ELF-1 (cell line): ENCODE data around the gene USB1.

ENCODE experiments used
- DNase-seq: peaks from one replicate; pipeline ENCODE4 v3.0.0-alpha.2; 2016; ENCODE audit warnings: low read depth, low spot score

USB1 gene

DNA sequence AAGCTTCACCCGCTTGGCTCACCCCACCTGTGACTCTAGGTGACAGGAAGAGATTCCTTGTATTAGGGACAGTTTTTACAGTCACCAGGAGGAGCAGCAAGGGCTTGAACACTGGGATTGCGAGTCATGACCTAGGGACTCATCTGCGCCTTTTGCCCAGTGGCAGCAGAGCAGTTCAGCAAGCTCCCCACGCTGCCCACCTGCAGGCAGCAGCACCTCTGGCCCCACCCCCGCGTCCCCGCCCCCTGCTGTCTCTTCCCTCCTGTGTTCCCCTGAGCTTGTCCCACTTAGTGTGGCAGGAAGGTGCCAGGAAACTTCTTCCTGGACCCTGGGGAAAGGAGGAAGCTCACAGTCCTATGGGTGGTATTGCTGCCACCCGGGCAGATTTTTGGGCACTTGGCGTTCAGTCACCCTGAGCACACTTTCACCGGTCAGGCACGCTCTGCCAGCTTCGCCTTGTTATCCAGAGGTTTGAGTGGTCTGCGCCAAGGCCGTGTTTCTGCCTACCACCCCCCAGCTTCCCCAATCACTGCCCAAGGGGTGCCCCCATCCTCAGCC is 33.0 kb downstream of the USB1 start:
- DNase-seq: no peak

DNA sequence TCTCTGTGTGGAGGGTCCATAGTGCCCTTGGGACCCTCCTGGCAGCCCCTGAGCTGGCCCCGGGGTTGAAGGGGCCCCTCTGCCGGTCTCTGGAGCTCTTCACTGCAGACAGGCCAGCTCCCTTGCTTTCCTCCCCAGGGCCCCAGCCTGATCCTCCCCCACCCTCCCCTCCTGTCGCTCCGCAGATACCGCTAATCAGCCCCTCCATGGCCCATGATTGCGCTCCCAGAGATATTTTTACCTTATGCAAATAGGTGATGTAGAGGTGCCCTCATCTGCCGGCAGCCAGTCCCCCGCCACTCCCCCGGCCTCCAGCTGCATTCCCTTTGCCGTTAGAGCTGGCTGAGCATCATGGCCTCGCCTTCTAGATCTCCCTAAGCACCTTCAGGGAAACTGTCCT is 33.6 kb downstream of the USB1 start:
- DNase-seq: no peak

DNA sequence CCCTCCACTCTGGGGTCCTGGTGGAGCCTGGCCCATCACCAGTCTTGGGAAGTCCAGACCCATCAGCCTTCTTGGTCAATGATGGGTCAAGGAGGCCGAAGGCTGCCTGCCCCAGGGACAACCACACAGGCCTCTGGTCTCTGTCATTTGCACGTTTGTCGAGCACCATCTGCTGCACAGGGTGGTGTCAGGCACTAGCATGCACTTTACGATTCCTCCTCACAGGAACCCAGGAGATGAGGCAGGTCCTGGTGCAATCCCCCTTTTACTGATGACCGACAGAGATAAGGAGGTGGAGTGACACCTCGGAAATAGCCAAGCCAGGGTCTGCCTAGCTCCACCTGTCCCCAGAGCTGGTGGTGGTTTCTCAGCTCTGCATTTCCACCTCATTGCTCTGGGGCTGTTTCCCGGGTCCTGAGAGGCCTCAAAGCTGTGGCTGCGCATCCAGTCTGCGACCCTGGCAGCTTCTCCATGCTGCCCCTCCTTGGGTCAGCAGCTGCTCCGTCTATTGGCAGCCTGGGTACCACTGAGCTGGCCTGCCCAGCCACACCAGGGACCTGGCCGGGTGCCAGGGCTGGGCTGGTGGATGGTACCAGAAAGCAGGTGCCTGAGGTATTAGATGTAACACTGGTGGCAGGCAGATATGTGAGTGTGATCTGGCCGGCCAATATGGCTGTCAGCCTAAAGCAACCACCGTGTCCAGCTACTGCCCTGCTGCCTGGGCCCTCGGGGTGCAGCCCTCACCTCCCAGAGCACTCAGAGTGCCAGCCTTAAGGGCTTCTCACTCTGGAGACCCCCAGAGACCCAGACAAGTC is 34.4 kb downstream of the USB1 start:
- no peak for DNase-seq

DNA sequence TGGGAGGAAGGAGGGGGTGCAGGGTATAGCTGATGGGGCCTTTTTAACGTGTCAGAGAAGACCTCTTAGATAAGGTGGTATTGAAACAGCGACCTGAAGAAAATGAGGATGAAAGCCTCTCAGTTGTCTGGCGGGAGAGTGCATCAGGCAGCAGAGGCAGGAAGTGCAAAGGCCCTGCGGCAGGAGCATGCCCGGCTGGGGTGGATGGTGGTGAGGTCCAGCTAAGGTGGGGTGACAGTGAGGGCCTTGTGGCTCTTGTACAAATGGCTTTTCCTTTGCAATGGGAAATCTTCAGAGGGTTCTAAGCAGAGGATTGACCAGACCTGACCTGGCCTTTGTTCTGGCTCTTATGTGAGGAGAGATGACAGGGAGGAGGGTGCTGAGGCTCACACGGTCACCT is 35.7 kb downstream of the USB1 start:
- DNase-seq: no peak

DNA sequence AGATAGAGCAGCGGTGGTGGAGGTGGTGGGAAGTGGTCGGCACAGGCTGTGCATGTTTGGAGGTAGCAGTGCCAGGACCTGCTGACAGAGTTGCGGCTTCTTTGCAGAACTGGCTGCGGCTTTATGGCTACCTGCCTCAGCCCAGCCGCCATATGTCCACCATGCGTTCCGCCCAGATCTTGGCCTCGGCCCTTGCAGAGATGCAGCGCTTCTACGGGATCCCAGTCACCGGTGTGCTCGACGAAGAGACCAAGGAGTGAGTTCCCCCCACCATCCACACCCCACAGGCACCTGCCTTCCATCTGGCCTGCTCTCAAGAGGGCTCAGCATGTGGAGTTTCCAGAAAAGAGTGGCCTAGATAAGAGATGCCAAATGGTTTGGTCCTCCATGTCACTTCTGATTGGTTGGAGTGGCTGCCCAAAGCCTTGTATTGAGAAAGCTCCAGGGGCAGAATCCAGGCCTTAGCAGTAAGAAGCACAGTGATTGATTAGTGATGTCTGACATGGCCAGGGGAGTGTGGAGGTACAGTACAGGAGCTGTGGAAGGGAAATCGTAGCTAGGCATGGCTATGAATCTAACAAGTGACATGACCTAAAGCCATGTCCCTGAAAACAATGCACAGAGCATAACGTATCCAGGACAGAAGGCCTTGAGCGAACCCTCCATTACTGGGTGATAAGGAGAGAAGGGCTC is 36.3 kb downstream of the USB1 start:
- DNase-seq: no peak

DNA sequence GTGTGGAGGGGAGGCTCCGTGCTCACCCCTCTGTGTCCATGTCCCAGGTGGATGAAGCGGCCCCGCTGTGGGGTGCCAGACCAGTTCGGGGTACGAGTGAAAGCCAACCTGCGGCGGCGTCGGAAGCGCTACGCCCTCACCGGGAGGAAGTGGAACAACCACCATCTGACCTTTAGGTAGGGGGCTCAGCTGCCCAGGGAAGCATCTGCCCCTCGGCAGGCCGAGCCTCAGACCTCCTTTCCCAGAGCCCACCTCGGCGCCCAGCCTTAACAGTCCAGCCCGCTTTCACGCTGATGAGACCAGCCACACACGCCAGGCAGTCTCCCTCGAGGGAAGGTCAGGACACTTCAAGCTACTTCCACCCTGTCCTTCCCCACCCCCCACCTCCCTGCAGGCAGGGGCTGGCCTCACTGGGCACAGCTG is 37.0 kb downstream of the USB1 start:
- no peak for DNase-seq

DNA sequence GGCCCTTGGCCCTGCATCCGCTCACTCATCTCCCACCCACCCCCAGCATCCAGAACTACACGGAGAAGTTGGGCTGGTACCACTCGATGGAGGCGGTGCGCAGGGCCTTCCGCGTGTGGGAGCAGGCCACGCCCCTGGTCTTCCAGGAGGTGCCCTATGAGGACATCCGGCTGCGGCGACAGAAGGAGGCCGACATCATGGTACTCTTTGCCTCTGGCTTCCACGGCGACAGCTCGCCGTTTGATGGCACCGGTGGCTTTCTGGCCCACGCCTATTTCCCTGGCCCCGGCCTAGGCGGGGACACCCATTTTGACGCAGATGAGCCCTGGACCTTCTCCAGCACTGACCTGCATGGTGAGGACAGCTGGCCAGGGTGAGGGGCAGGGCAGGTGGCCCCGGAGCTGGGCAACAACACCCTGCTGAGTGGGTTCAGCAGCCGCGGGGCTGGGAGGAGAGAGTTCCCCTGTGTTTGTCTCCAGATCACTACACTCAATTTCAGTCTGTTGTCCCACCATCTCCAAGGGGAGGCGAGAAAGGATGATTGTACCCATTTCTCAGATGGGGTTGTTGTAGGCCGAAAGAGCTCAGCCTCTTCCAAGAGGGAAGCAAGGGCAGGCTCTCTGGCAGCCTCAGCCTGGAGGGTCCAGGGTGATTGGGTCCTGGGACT is 38.8 kb downstream of the USB1 start:
- no peak for DNase-seq

DNA sequence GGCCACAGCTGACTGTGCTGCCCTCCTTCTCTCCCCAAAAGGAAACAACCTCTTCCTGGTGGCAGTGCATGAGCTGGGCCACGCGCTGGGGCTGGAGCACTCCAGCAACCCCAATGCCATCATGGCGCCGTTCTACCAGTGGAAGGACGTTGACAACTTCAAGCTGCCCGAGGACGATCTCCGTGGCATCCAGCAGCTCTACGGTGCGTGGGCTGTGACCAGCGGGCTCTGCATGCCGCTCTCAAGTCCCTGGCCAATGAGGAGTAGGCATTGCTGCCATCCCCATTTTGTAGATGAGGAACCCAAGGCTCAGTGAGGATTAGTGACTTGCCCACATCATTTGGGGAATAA is 39.3 kb downstream of the USB1 start:
- DNase-seq: no peak

DNA sequence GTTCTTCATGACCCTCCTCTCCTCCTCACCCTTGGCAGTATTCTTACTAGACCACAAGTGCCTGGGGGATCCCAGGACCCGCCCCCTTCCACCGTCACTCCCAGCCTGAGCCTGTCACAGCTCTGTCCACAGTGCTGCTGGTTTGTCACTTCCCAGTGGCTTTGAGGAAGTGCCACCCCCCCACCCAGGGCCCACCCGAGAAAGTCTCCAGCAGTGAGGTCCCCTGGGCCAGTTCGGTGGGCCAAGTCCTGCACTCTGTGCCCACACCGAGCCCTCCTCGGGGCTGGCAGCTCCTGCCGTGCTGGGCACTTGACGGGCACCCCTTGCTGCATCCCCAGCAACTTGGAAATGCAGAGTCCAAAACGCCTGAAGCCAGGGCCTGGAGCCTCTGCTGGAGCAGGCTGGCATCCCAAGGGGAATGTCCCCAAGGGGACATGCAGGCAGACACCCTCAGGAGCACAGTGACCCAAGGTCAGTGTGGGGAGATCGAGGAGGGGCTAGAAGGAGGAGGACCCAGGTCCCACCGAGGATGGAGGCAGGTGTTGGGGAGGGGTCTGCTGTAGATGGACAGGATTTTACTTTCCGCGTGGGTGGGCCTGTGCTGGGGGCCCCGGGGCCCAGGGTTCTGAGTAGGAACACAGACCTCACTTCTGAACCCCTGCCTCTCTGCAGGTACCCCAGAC is 39.9 kb downstream of the USB1 start:
- DNase-seq: no peak

DNA sequence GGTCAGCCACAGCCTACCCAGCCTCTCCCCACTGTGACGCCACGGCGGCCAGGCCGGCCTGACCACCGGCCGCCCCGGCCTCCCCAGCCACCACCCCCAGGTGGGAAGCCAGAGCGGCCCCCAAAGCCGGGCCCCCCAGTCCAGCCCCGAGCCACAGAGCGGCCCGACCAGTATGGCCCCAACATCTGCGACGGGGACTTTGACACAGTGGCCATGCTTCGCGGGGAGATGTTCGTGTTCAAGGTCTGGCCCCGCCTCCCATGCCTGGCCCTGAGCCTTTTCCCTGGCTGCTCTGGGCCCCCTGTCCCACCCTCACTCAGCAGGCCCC is 40.4 kb downstream of the USB1 start:
- no peak for DNase-seq

DNA sequence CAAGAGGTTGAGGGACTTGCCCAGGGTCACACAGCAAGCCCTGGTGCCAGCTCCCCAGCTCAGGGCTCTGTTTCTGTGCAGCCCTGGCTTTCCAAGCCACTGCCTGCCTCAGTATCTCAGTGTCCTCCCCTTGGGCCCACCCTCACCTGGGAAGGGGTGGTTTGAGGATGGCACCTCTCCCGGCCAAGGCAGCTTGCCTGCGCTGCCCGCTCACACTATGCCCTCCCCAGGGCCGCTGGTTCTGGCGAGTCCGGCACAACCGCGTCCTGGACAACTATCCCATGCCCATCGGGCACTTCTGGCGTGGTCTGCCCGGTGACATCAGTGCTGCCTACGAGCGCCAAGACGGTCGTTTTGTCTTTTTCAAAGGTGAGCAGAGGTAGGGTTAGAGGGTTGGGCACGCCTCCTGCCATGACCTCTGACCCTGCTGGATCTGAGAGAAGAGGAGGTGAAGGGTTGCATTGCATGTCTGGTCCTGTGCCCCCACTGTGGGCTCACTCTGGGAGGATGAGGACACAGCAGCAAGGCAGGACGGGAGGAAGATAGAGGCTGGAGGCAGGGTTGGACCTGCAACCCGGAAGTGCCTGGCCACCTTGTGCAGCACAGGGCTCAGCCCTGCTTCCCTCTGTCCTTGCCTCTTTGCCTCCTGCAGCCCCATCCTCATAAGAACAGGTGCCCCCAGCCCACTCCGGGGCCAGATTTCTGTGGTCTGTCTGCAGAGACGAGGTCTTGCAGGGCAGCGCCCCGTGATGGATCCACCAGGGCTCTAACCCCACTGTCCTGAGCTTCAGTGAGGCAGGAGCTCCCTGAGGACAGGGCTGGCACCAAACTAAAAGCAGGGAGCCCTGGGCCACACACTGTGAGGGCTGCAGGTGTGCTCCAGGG is 41.0 kb downstream of the USB1 start:
- DNase-seq: no peak

DNA sequence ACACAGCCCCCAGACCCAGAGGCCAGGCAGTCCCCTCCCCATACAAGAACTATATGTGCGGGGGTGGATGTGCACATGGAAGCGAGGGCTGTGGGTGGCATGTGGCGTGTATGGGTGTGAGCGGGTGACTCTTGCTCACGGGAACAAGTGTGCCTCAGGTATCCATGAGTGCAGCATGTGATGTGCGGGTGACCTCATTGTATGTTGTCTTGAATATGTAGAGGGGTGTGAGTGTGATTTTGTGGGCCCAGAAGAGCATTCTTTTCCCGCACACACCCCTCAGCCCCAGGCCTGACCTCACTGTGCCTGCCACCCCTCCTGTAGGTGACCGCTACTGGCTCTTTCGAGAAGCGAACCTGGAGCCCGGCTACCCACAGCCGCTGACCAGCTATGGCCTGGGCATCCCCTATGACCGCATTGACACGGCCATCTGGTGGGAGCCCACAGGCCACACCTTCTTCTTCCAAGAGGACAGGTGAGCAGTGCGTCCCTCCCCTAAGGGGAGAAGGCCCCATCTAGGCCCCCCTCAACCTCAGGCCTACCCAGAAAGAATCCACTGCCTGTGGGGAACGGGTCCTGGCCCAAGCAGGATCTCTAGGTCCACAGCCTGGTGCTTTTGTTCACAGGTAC is 41.8 kb downstream of the USB1 start:
- DNase-seq: no peak

DNA sequence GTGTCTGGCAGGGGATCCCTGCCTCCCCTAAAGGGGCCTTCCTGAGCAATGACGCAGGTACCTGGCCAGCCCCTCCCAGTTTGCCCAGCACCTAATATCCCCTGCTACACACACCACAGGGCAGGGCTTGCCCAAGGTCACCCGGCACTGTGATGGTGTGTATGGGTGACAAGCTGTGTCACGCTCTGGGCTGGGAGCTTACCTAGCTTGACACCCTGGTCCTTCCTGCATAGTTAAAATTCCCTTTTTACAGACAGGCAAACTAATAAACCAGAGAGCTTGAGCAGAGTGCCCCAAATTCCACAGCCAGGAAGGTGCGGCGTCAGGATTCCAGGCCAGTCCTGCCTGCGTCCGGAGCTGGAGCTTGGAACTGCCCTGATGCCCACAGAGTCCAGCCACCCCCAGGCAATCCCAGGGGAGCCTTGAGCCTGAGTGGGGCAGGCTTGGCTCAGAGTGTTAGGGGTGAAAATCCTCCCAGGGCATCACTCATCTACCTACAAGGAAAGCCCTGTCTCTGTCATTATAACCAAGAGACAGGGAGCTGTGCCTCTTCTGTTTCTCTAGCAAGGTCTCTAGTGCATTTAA is 42.5 kb downstream of the USB1 start:
- DNase-seq: no peak

DNA sequence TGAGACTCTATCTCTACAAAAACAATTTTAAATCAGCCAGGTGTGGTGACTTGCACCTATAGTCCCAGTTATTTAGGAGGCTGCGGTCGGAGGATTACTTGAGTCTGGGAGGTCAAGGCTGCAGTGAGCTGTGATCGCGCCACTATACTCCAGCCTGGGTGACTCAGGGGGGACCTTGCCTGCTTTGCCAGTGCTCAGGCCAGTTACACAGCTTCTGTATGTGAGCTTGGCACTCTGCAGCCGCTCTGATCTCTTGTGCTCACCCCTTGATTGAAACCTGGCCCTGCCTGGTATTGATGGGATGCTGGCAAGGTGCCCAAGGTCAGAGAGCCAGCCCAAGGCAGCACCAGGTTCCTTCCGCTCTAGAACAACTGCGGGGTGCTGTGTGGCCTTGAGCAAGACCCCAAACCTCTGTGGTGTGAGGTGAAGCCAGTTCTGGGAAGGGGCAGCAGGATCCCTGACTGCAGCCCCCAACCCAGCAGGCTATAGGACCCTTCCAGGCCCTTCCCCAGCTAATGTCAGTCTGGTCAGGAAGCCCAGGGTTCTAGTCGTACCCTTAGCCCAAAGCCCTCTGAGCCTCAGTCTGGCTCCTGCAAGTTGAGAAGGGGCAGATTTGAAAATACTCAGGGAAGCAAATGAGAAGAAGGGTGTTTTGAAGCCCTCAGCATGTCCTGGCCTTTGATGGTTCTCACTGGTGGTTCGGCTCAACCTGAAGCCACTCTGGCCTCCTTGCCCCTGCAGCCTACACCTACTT is 43.2 kb downstream of the USB1 start:
- DNase-seq: no peak

DNA sequence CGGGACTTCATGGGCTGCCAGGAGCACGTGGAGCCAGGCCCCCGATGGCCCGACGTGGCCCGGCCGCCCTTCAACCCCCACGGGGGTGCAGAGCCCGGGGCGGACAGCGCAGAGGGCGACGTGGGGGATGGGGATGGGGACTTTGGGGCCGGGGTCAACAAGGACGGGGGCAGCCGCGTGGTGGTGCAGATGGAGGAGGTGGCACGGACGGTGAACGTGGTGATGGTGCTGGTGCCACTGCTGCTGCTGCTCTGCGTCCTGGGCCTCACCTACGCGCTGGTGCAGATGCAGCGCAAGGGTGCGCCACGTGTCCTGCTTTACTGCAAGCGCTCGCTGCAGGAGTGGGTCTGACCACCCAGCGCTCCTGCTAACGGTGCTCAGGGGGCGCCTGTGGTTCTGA is 43.9 kb downstream of the USB1 start:
- DNase-seq: no peak

DNA sequence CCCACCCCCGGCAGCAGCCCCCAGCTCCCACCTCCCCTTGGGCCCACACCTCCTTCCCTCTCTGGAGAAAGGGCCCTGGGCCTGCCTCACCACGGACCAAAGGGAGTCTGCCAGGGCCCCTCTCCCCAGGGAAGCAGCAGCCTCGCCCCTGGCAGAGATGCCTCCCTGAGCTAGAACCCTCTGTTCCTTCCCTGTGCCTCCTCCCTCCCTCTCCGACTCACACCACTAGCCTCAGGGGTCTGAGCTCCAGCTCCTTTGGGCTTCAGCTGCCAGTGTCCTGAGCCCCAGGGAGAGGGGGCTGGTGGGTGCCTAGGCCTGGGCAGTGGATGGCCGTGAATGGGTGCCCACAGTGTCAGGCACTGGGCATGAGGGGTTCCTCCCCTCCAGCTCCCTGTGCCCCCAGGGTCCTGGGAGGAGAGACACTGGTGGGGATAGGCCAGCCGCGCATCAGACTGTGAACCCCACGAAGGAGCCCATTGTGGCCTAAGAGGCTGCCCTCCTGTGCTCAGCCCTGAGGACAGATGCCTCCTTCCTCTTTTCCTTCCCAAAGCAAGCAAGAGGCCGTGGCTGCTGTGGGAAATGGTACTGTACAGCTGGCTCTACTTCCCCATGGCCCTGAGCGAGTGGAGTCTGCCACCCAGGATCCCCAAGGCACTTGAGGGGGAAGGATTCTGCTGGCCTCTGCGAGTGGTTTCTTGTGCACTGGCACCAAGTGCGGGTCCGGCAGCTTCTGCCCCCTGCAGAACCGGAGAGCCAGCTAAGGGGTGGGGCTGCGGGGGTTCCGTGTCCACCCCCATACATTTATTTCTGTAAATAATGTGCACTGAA is 45.1 kb downstream of the USB1 start:
- no peak for DNase-seq

DNA sequence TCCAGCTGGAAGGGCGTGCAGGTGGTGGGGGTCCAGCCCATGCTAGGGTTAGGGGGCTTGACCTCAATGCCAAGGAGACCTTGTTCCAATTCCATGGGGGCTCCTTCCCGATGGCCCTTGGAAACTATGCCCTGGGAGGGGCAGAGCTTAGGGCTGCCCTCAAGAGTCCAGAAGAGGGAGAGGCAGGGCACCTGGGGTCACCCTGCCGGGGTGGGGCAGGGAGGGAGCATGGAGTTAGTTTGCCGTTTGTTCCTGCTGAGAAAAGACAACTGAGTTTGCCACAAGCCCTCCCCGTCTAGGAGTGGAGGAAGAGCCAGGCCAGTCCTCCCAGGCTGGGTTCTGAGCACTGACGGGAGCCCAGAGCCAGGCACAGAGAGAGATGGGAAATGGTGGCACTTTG is 45.7 kb downstream of the USB1 start:
- no peak for DNase-seq

DNA sequence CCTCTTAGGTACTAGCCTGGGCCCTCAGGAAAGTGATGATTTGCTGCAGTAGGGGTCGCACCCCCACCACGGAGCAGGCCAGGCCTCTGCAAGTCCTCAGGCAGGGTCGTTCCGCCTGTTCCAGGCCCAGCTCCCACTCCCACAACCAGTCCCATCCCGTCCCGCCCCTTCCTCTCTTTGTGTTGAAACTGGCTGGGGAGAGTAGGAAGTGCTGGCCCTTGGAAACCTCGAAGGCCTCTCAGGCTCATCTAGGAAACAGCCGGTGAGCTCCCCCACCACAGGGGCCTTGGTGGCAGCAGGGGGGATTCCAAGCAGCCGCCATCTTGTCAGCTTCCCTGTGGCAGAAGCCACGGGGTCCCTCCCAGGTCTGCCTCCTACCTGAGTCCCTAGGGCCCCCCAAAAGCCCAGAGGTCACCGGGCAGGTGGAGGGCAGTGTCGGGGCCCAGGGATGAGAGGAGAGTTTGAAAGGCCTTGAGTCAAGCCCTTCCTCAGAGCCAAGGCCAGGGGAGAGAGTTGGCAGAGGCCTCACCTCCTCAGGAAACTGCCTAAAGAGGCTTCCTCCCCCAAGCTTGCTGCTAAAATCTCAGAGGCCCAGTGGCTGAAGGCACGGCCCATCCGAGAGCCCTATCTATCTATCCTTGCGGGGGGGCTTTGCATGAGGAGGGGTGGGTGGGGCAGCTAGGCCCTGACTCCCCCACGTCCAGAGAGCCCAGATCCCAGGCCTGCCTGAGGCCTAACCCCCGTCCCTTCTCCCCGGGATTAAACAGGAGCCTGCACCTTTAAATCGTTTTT is 46.5 kb downstream of the USB1 start:
- DNase-seq: peak; percentile 78
